OCI-M2 (cell line): ENCODE results near the gene MZB1.

Experiments
- DNase-seq: peaks from one replicate; lab custom pipeline; 2025; ENCODE audit not compliant: unreplicated experiment; lab: John Stamatoyannopoulos, UW

The MZB1 gene, protein sequence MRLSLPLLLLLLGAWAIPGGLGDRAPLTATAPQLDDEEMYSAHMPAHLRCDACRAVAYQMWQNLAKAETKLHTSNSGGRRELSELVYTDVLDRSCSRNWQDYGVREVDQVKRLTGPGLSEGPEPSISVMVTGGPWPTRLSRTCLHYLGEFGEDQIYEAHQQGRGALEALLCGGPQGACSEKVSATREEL

DNA sequence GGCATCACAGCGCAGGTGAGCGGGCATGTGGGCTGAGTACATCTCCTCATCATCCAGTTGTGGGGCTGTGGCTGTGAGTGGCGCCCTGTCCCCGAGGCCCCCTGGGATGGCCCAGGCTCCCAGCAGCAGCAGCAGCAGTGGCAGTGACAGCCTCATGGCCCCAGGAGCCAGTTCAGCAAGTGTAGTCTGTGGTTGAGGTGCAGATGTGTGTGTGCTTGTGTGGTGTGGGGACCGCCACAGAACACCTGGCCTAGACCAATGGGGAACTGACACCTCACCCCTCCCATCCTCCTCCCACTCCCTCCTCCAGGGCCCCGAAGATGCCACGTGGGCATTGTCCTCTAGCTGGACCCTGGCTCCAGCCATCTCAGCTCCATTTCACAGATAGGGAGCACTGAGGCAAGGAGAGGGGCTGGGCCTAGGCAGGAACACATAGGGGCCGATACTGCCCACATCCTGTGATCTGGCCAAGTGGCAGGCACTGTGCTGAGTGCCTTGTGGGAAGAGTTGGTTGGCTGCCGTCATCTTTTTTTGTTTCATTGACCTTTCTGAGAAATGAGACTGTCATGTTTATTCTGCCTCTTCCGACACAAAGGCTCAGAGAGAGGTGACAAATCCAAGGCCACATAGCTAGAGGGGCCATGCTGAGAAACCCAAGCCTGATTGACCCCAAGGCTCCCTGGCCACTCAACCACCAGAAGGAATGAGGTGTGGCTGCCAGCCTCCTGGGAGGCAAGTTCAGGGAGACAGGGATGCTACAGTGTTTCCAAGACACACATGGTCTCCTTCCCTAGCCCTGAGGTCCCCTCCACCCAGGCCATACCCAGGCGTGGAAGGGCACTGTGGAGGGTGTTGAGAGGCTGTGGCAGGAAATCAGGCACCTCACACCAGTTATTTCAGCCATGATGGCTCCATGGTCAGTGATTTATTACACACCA is at the start of gene MZB1:
Gene MZB1 (minus strand): TSS at position 213 of the 938 bp plus-strand sequence. CDS start 57 bp downstream, at position 156.
- no peak for DNase-seq

DNA sequence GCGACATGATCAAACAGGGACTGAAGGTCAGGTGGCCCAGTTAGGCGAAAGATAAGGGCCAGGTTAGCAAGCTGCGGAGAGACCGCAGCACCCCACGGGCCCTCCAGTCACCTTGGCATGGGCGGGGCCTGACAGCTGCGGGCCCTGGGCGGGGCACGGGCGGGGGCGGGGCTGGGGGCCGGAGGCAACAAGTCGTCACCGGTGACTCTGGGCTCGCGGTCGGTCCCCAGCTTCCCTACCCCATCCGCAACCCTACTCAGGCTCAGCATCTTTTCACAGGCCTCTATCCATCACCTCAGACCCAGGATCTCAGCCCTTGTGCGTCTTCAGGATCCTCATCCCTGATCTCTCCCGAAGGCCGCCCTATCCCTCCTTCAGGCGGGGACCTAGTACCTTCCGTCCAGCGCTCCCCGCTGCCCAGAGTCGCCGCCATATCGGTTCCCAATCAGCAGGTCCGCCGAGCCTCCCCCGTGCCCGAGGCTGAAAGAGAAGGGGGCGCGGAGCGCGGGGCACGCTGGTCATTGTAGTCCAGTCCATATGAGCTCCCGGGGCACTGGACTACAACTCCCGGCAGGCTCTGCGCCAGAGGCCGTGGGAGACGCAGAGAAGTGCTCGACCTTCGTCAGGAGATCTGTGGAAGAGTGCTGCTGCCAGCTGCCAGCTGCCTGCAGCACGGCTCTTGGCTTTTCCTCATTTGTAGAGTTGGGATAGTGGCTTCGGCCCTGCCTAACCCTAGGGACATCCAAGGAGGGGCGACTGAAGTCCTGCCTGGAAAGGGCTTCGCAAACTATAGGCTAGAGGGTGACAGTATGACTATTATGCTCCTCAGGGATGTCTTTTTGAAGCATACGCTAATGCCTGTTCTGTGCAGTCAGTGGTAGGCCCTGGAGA is 49.5 kb upstream of the MZB1 start, which contains the start of gene DNAJC18:
Gene DNAJC18 (minus strand): TSS at position 513 of the 891 bp plus-strand sequence. CDS start 80 bp downstream, at position 433.
- peak; percentile 8 for DNase-seq

DNA sequence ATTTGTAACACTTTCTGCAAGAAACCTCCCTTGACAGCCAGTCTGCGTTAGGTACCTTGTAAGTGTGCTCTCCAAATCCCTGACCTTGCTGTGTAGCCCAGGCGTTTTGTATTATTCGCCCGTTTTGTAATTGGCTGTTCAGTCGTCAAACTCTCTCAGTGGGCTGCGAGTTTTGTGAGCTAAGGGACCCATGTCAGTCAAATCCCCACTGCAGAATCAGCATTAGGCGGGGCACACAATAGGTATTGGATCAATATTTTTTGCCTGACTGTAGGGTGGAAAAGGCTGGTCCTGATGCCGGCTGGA is 48.9 kb upstream of the MZB1 start:
- DNase-seq = no peak

DNA sequence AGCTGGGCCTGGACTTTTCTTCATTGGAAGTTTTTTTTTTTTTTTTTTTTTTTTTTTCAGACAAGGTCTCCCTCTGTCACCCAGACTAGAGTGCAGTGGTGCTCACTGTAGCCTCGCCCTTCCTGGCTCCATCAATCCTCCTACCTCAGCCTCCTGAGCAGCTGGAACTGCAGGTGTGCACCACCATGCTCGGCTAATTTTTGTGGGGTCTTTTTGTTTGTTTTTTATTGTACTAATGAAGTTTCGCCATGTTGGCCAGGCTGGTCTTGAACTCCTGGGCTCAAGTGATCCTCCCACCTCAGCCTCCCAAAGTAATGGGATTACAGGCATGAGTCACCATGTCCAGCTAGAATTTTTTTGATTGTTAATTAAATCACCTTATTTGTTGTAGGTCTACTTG is 46.0 kb upstream of the MZB1 start:
- DNase-seq = no peak

DNA sequence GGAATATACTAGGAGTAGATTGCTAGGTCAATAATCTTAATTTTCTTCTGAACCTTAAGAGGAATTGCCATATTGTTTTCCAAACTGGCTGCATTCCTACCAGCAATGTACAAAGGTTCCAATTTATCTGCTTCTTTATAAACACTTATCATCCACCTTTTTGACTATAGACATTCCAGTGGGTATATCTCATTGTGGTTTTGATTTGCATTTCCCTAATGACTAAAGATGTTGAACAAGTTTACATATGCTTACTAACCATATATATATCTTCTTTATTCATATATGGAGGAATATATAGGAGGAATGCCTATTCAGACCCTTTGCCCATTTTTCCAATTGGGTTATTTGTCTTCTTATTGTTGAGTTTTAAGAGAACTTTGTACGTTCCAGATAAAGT is 42.0 kb upstream of the MZB1 start:
- no peak for DNase-seq

DNA sequence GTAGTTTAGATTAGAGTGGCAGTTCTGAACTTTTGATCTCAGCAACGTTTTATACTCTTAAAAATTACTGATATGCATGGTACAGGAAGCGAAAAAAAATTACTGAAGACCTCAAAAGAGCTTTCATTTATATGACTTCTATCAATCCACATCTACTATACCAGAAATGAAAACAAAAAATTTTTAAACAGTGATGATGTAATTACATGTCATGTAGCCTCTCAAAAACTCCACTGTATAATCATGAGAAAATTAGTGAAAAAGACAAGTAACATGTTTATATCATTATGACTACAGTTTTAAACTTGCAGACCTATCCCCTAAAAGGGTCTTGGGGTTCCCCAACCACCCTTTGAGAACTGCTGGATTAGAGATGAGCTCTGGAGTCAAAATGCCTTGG is 40.3 kb upstream of the MZB1 start:
- DNase-seq = no peak

DNA sequence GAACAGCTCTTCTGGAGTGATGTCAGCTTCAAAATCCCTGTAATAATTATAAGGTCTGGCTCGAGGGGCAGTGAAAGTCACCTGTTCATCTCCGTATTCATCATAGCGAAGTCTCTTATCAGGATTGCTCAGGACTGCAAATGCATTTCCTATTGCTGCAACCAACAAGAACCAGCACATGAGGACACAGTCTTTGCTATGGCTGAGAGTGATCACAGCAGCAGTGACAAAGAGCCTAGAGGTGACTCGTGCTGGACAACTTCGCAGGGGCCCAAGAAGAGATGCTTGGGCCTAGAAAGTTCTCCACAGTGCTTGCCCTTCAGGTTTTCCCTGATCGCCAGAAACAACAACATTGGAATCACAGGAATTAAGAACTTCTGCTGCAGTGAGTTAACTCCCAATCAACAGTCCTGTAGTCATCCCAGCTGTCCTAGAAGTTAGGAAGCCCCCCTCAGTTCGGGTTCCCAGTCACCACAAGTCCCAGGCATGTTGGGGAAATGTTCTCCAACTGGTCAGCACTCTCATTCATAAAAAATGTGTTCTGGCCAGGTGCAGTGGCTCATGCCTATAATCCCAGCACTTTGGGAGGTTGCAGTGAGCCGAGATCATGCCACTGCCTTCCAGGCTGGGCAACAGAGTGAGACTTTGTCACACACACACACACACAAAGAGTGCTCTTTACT is 36.6 kb upstream of the MZB1 start:
- DNase-seq = no peak

DNA sequence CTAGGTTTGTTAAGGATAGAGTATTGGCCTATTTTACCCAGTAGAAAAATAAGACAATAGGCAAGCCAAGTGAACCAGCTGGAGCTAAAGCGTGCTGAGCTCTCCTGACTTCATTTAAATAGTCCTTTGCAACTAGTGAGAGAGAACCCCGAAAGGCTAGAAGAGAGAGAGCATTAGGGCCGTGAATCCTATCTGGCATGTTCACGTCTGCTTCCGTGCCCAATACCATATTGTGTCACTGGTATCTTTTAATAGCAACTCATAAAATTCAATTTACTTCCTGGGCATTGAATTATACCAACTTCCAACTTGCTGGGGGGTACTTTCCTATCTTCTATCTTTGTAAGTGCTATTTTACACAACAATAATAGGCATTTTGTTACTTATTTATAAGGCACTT is 35.8 kb upstream of the MZB1 start:
- DNase-seq = no peak

DNA sequence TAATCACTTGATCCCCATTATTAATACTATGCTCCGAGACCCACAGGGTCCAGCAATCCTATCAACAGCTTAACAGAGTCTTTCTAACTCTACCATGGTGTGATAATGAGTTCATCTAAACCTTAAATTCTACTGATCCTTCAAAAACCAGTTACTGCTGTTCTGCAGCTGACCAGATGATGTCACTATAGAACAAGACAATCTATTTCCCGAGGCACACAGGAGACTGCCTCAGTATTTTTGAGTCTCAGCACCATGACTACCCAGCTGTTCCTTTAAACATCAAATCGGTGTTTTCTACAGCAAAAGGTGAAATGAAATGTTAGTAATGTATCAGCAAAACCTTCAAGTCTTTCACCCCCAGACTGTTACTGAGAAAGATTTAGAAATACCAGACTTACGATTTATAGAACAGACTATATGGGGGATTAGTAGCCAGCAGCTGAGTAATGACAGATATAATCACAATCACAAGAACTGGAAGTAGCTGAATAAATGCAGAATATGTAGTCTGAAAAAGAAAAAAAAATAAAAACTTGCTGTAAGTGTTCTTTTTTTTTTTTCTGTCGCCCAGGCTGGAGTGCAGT is 32.7 kb upstream of the MZB1 start:
- DNase-seq = peak; percentile 35

DNA sequence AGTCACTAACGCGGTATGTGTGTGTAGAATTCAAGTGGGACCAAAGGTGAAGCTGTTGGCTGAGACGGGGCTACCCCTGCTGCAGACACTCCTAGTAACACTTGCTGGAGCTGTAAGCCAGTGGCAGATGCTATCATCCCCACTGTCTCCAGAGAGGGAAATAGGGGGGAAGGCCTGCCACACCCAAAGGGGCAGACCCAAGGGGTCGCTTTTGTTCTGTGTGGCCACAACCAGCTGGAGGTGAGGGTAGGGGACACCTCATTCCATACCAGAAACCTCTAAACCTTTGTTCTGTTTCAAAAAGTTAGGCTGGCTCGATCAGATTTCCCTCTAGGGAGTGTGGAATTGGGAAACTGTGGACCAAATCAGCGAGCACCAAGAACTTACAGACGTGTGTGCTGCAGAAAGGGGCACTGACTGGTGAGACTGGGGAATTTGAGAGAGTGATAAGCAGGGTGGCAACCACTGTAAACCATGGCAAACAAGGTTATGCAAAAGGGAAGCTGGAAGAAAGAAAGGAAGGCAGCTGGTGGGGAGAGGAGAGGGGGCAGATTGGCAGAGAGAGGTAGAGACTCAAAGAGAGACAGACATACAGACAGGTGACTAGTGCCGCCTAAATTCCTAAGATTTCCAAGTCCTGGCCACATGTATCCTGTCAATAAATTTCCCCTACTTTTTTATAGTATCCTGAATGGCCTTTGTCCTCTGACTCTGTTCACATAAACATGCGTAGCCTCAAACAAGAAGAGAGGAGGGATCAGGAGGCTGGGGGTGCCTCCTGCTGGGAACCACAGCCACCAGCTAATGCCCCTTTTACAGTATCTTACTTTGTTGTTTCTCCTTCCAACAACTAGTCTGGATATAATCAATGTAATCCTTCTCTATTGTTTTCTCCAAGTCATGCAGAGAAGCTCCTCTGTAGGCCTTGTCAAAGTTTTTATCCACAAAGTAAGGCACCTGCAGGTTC is 29.8 kb upstream of the MZB1 start:
- no peak for DNase-seq

DNA sequence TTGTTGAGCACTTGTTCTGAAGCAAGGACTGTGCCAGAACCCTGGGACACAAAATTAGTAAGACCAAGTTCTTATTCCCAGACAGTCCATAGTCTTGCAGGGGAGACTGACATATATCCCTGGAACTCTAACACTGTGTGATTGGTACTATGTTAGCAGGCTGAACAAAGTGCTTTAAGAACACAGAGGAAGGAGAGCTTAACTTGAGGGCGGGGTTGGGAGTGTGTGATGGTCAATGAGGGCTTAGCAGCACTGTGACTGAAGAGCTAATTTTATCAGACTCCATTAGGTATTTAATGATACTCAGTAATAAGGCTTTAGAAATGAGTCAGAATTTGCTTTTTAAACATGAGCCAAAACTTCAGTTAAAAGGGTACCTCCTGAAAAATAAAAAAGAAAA is 29.1 kb upstream of the MZB1 start:
- no peak for DNase-seq

DNA sequence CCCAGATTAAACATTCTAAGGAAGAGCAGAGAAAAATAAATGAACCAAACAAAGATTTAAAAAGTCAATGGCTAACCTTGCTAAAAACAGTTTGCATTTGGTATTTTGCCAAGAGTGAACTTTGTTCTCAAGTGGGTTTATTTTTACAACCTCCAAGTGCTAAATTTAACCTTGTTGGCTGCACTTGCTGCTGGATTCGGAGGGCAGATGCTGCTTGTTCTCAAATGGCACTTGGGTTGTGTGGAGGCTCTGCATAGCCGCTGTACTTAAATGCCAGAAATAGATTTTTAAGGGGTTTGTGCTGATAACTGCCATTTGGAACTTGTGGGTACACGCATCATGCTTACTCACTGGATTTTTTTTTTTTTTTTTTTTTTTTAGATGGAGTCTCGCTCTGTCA is 27.5 kb upstream of the MZB1 start:
- DNase-seq = no peak

DNA sequence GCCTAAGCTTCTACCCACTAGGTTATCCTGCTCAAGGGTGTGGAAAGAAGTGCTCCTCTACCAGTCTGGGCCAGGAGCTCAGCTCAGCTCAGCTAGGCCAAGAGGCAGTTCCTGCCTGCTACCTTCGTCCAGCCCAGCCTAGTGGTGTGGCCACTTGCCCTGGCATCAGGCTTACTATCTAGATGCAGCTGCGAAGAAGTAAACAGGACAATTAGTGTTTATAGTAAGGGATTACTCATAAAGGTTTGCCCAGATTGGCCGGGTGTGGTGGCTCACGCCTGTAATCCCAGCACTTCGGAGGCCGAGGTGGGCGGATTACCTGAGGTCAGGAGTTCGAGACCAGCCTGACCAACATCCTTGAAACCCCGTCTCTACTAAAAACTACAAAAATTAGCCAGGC is 26.9 kb upstream of the MZB1 start:
- DNase-seq = no peak

DNA sequence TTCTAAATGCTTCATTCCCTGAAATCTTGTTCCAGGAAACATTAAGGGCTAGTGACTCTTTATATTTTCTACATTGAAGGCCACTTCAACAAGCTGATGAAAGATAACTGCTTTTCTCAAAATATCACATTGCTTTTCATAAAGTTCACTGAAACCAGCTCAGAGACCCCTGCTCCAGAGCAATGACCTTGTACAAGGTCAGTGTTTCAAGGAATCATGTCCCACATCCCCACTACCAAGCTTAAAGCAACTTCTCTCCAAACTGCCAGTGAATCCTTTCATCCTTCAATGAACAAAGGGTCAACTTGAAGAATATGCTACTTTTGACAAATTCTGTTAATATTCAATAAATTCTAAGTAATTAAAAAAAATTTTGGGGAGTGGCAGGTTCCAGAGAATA is 26.2 kb upstream of the MZB1 start:
- DNase-seq = no peak

DNA sequence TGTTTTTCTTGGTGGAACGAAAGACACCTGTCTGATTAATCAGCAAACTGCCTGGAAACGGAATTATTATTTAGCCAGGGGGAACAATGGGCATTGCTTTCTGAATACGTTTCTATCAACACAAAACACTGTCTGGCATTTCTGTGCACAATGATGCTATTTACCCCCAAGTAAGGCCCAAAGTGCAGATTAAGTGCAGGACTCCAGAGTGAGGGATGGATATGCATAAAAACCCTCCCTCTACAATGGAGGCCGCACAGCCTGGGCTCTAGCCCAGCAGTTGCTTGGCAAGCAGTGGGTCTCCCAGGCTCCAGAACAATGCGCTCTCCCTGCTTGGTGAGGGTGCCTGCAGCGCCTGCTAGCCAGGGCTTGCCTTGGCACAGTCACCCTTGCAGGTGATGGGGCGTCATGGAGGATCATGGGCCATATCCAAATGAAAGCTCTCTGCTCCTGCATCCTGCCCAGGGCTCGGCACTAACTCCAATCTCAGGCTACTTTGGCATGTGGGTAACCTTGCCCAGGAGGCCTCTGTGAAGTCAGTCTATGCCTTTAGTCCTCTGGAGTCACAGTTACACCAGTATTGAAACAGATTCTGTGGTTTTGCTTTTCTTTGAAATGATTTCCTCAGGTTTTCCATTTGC is 25.6 kb upstream of the MZB1 start:
- no peak for DNase-seq

DNA sequence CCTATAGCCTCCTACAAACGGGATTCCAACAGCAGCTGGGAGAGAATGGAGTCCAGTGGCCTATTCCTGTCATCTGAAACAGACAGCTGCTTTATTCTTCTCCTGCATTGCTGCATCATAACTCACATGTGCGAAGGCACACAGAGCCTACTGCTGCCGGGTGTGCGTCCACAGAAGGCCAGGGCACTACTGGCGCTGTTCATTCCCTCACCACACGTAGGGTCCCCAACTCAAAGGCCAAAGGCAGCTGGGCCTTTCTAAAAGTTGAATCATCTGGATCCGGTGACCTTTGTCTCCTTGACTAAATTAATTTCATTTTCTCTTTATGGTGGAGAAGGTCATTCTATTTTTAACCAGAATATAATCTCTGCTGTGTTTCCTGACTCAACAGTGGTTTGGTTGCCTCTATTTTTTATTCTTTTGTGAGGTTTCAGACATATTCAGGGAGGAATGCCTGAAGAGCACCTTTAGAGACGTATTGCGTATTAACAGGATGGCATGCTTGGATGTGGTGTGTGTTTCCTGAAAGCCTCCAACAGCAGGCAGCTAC is 24.9 kb upstream of the MZB1 start:
- DNase-seq = no peak

DNA sequence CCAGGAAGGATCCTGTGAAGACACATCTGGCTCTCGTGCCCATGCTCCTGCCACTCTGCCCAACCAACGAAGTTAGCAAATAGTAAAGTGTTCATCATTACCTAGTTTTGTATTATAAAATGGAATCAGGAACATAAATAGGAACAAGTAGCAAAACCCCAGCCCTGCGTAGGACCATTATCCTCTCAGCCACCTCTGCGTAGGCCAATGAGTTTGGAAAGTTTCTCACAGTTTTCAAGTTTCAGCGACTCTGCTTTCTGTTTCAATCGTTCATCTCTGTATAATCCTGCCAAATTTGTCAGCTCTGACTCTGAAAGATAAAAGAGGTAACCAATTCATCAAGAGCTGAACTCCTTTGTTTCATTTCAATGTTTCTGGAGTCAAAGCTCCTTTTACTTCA is 24.2 kb upstream of the MZB1 start:
- no peak for DNase-seq

DNA sequence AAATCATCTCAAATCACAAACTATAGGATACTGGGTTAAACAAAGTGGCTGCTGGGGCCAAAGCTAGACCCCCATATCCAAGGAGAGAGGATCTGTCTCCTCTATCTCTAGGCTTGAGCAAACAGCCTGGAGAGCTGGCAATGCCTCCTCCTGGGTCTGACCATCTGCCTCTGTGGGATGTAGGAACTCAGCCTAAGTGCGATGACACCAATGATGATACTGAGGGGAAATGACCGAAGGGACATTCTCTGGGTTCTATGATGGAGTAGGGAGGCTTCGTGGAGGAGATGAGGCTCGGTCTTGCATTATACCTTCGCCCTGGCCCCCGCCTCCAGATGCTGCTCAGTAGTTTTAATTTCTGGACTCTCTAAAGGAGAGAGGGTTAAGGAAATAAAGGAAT is 23.4 kb upstream of the MZB1 start:
- DNase-seq = no peak
